ENCODE measurements around the gene MTMR8. TPM values are rescaled to one million over a fixed set of nuclear protein-coding genes. Genes with fewer than 3 reads are reported as not detected.

Gene MTMR8
- total and polyA plus RNA-seq, 2 donors (not counting 3 experiments of a cell fraction or from before 2014, with no cell fraction given), result 0.23 to 0.75 TPM

DNA sequence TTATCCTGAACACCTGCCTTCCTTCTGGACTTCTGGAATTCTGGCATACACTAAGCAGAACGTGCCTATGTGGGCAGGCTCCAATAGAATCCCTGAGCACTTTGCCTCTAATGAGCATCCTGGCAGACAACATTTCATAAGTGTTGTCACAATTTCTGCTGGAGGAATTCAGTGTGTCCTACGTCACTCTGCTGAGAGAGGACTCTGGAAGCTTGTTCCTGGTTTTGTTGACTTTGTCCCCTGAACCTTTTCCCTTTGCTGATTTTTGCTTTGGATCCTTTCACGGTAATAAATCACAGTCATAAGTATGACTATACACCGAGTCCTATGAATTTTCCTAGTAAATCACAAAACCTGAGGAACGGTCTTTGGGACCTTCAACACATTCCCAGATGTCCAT lies 43.2 kb downstream of the MTMR8 start:
- Histone ChIP-seq H3K79me2 (ENCODE audit: control insufficient read depth, insufficient read depth, low read length) (no peaks in the 10 kb centered on the region), H4K20me1 (replicated peaks; ENCODE audit: control insufficient read depth, extremely low read depth, insufficient read depth, low read length) (no peaks in the 10 kb centered on the region), H3K9ac (replicated peaks; ENCODE audit: extremely low read depth, insufficient read depth, low read length) (no peak overlapping the region), H3K27me3 (ENCODE audit: control insufficient read depth in 2 of 2, insufficient read depth in 2 of 2, low read length in 2 of 2) (no peaks in the 10 kb centered on the region), H3K27ac (ENCODE audit: insufficient read depth, low read depth, low read length) (no peak overlapping the region), H3K9me3 (replicated peaks; ENCODE audit: control insufficient read depth, insufficient read depth, low read length) (no peaks in the 10 kb centered on the region), H2AFZ (ENCODE audit: low read depth, low read length) (no peak overlapping the region), H3K9me1 (replicated peaks; ENCODE audit: control insufficient read depth, extremely low read depth, insufficient read depth, low read length) (no peaks in the 10 kb centered on the region), H3K4me1 (ENCODE audit: control insufficient read depth, extremely low read depth, insufficient read depth, low read length) (no peaks in the 10 kb centered on the region), H3K4me3 (replicated peaks in 1 of 3; ENCODE audit: insufficient read depth in 1 of 3, low read depth in 1 of 3, low read length in 3 of 3) (no peak overlapping the region), H3K36me3 (ENCODE audit: control insufficient read depth in 2 of 2, extremely low read depth in 1 of 2, insufficient read depth in 2 of 2, low read length in 2 of 2) (no peaks in the 10 kb centered on the region), H3K4me2 (ENCODE audit: insufficient read depth, low read length) (no peak overlapping the region)
- intact Hi-C loops (cut with micrococcal nuclease) (no loop called here), dilution Hi-C loops (cut with MboI; ENCODE audit: extremely low pct_ligation_motif_present, low sequenced_read_pairs) (no loop called here)
- FAIRE-seq (no peak), DNase-seq (ENCODE audit: low read depth, low spot score) (no peak)
- ChIA-PET POLR2A (no interaction called here), CTCF (no interaction called here)
- TF ChIP-seq, protein P1, sequence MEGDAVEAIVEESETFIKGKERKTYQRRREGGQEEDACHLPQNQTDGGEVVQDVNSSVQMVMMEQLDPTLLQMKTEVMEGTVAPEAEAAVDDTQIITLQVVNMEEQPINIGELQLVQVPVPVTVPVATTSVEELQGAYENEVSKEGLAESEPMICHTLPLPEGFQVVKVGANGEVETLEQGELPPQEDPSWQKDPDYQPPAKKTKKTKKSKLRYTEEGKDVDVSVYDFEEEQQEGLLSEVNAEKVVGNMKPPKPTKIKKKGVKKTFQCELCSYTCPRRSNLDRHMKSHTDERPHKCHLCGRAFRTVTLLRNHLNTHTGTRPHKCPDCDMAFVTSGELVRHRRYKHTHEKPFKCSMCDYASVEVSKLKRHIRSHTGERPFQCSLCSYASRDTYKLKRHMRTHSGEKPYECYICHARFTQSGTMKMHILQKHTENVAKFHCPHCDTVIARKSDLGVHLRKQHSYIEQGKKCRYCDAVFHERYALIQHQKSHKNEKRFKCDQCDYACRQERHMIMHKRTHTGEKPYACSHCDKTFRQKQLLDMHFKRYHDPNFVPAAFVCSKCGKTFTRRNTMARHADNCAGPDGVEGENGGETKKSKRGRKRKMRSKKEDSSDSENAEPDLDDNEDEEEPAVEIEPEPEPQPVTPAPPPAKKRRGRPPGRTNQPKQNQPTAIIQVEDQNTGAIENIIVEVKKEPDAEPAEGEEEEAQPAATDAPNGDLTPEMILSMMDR (IDR thresholded peaks at IDR 0.05; ENCODE audit: extremely low read depth in 1 of 2, insufficient read depth in 1 of 2, low read depth in 1 of 2, low read length in 2 of 2), result no peak
- no peak for TF ChIP-seq POLR2A (IDR thresholded peaks at IDR 0.05; ENCODE audit: low read depth, low read length)
- TF ChIP-seq, protein P2, sequence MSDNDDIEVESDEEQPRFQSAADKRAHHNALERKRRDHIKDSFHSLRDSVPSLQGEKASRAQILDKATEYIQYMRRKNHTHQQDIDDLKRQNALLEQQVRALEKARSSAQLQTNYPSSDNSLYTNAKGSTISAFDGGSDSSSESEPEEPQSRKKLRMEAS (IDR thresholded peaks at IDR 0.05; ENCODE audit: insufficient read depth, insufficient read length), result no peak
- TF ChIP-seq JUN (IDR thresholded peaks at IDR 0.05; ENCODE audit: borderline replicate concordance, insufficient read depth, insufficient read length, low read depth), result no peak
- TF ChIP-seq FOS (IDR thresholded peaks at IDR 0.05; ENCODE audit: borderline replicate concordance, insufficient read depth, low read length), result no peak
- TF ChIP-seq GATA2 (IDR thresholded peaks at IDR 0.05; ENCODE audit: insufficient read depth, insufficient read length, low read depth, low read length), result no peak
- no peak for TF ChIP-seq POLR2AphosphoS5 (IDR thresholded peaks at IDR 0.05; ENCODE audit: insufficient read depth, low read depth, low read length)
- no peak for TF ChIP-seq EZH2 (IDR thresholded peaks at IDR 0.05; ENCODE audit: borderline replicate concordance, low read depth, low read length, severe bottlenecking)
- TF ChIP-seq MYC (IDR thresholded peaks at IDR 0.05; ENCODE audit: low read depth, low read length), result no peak
- BruUV-seq (replicated peaks), result no TSS peak

Measured in endothelial cell of umbilical vein (primary cell).